NCI-H510A (cell line): ENCODE results near the gene METTL22.

ENCODE experiments used
- DNase-seq: peaks from one replicate; lab custom pipeline; 2025; lab: John Stamatoyannopoulos, UW

Gene METTL22

DNA sequence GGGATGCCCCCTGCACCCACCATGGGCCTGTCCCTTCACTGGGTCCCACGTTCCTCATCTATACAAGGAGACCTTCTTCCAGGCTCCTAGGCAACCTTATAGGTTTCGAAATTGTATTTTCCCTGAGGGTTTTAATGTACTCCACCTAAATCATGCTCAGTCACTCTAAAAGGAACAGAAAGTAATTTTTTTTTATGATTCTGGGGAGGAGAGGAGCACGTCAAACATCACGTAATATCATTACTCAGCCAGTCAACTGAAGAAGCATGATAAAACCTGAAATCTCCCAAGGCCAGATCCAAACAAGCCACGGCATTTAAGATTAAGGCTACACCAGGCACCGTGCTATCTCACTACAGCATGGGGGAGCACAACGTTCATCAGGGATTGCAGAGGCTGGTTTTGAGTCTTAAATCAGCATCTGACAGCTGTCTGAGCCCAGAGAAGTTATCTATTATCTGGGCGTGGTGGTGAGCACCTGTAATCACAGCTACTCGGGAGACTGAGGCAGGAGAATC, 27.3 kb upstream of the METTL22 start:
- DNase-seq = no peak

DNA sequence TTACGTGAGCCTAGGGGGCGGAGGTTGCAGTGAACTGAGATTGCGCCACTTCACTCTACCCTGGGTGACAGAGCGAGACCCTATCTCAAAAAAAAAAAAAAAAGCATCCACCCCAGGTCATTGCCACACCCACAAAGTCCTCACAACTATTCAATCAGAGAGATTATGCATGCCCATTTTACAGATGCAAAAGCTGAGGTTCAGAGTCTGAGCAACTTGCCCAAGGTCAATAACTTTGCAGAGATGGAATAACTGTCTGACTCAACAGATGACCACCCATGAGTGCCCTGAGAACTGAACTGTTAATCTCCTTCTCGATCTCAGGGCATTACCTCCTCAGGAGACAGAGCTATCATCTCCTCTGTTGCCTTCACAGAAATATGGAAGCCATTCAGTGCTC, 25.7 kb upstream of the METTL22 start:
- DNase-seq = no peak

DNA sequence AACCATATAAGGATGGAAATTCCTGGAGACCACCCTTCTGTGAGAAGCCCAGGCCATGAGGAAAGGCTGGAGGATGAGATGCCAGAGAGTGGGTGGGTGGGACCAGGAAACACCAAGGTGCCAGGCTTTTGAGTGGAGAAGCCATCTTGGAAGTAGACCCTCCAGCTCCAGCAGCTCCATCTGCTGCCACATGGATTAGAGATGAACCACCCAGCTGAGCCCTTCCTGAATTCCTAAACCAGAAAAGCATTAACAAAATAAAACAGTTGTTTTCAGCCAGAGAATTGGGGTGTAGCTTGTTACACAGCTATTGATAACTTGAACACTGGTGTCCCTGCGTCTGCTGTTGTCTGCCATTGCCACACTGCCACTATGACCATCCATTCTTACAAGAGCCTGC, 24.9 kb upstream of the METTL22 start:
- no peak for DNase-seq

DNA sequence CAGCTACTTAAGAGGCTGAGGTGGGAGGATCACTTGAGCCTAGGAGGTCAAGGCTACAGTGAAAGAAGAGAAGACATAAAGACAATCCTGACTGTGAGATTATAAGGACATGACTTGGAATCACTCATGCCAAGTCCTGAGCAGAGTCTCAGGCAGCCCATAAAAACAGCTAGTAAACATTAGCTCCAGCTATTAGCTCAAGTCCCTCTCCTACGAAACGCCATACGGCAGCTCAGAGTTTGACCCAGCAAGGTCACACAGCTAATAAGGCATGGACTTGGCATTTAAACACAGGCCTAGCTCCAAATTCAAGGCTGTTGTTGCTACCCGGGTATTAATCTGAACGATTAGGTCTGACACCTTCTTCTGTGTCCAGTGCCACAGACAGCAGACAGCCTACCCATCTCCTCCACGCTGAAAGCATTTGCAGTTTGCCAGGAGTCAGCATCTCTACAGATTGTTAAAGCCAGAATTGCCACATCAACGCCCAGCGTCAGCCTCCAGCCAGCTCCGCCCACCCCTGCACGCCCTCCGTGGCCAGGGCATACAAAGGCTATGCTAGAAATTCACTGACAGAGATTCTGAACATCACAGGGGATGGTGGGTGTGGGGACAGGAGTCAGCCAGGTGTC, 21.2 kb upstream of the METTL22 start:
- DNase-seq = no peak

DNA sequence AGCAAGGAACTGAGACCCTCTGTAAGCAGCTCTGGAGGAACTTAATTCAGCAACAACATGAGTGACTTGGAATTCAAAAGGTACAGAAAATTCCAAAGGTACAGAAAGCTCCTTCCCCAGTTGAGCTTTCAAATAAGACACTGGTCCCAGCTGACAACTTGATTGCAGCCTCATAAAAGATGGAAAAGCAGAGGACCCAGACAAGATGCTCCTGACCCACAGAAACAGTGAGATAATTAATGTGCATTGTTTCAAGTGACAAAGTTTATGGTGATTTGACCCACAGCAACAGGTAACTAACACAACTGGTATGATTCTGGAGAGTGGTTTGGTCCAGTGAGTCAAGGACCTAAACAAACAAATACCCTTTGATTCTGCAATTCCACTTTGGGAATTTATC, 15.9 kb upstream of the METTL22 start:
- DNase-seq = no peak

DNA sequence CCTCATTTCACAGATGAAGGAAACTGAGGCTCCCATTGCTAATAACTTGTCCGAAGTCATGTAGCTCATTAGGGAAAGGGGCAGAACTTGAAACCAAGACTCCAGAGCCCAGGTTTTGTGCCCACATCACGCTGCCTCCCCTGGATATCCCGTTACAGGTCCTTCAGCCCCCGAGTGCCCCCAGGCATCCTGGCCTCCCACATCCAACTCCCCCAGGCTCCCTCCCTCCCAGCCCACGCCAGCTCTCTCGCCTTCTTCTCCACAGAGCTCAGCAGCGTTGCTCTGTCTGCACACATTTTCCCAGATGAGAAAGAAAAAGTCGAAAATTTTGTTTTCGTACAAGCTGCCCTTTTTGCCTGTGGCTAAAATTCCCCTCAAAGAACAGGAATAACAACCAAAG, 14.3 kb upstream of the METTL22 start:
- no peak for DNase-seq

DNA sequence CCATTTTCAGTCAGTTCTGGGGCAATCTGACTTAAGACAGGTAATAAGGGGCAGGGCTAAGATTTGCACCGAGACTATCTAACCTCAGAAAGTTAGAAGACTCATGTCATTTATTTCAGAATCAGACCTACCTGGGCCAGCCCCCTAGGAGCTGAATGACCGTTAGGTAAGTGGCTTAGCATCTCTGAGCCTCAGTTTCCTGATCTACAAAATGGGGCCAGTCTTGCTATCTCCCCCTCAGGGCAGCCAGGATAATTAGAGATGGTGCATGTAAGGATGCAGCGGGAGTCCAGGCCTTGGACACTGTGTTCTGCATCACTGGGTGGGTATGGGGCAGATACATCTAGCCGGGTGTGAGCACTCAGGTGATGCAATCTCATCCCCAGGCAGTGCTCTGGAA, 10.4 kb upstream of the METTL22 start:
- no peak for DNase-seq

DNA sequence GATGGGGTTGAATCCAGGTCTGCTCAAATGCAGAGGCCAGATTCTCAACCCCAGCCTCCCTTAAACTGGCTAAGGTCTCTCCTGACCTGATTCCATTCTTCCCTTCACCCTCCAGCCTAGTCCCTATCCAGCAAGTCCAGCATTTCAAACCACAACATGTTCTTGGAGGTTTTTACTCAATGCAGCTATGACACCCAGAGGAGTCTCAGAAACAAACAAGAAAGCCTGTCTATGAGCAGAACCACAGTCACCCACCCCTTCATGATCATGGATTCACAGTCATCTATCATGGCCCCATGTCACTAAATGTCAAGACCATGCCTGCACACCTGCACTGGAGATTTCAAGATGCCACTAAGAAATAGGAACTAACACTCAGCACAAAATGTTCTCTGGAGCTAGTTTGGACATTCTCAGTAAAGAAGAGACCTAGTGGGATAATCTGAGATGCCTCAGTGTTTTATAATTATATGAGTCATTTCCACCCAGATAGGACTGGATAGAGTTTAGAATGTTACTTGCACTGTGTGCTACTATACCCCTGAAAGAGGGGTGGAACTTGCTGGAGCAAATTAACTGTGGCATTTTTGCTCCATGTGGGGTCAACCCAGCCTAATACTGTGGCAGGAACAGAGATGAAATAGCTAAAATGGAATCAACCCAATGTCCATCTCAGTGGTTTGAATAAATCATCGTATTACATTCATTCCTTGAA, 9.5 kb upstream of the METTL22 start:
- DNase-seq = no peak

DNA sequence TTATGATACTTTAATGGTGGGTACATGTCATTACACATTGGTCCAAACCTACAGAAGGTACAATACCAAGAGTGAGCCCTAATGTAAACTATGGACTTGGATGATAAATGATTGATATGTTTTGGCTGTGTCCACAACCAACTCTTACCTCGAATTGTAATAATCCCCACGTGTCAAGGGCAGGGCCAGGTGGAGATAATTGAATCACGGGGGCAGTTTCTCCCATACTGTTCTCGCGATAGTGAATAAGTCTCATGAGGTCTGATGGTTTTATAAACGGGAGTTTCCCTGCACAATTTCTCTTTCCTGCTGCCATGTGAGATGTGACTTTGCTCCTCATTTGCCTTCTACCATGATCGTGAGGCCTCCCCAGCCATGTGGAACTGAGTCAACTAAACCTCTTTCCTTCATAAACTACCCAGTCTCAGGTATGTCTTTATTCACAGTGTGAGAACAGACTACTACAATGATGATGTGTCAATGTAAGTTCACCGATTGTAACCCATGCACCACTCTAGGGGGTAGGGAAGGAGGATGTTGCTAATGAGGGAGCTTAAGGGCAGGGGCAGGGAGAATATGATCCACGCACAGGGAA, 7.0 kb upstream of the METTL22 start:
- no peak for DNase-seq

DNA sequence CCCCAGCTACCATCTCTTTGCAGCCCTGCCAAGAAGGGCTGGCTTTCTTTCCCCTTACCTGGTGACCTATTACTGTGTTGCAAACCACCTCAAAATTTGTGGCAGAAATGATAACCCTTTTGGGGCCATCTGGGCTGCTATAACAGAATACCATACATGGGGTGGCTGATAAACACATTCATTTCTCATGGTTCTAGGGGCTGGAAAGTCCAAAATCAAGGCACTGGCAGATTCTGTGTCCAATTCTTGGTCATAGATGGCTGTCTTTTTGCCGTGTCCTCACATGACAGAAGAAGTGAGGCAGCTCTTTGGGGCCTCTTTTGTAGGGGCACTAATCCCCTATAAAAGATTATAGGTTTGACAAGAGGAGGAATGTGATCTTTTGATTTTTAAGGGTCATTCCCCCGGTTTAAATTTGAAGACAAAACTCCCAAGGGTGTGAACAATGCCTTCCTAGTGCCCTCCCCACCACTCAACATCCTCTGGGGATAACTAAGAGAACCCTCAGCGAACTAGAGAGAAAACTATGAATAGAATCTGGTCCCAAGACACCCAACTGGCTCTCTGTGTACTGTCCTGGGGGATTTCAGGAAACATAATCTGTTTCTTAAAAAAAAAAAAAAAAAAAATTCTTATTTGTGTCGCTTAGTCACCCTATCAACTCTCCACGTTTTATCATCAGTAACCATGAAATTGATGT, 1.7 kb upstream of the METTL22 start:
- no peak for DNase-seq

DNA sequence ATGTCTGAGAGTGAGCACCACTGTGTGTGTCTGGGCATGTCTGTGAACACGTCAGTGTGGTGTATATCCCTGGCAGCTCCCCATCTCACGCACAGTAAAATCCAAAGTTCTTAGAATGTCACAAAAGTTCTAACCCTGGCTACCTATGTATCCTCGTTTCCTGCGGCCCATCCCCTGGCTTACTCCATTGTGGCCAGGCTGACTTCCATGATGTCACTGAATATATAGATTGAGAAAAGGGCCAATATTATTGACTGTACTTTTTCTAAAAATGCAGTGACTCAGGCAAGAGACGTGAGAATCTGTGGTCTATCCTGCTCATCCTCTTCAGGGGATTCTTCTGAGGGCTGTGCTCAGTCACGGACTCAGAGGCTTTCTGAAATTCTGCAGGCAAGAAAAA, 963 bp upstream of the METTL22 start:
- DNase-seq = no peak

DNA sequence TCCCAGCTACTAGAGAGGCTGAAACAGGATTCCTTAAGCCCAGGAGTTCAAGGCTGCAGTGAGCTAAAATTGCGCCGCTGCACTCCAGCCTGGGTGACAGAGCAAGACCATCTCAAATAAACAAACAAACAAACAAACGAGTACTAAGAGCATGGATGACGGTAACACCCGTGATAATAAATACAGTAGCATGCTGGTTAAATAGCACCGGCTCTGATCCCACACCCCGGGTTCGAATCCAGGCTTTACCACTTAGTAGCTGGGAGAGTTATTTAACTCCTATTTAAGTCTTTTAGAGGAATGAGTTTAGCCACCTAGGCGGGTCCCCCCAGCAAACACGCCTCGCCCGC, 301 bp upstream of the METTL22 start:
- DNase-seq = no peak

DNA sequence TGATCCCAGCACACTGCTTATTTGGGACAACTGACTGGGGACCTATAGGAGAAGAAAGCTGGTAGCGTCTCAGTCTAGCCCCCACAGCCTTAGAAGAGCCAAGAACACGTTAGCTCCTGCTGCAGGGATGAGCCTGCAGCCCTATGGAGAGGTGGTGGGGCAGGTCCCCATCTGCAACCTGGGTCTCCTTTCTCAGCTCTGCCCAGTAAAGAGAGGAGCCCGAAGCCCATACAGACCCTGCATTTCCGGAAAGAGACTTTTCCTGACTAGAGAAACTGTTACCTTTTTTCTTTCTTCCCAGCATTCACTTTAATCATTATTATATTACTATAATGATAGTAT, 788 bp downstream of the METTL22 start:
- no peak for DNase-seq

DNA sequence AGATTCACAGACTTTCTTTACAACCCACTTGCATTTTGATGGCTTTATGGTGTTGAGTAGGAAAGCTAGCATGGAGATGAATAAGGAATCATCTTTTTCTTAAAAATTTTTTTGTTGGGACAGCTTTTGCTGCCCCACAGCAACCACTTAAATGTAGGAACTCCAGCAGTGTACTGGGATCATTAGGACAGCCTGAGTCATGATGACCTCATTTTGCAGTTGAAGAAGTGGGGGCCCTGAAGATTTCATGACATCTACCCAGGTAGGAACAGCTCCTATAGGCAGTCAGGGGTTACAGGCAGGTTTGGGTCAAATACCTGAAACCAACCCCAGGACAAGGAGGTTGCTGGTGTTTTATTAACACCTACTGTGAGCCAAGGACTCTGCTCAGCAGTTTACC, 2.1 kb downstream of the METTL22 start:
- no peak for DNase-seq

DNA sequence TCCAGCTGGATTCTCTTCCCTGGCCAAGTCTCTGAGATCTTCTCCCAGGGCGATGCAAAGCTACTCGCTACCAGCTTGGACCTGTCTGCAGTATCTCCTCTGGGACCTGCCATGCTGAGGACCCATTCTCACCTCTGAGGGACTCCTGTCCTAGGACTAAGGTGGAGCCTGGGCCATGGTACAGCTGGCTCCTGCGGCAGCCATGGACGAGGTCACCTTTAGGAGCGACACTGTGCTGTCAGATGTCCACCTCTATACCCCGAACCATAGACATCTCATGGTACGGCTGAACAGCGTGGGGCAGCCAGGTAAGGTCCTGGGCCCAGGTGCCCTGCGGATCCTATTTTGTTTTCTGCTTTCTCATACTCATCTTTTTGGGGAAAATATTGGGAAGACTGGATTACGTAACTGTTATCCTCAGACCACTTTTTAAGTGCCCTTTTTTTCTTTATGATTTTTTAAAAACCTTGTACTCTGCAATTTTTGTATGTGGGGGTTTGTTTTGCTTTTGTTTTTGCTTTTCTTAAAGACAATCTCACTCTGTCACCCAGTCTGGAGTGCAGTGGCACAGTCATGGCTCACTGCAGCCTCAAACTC, 4.1 kb downstream of the METTL22 start:
- no peak for DNase-seq

DNA sequence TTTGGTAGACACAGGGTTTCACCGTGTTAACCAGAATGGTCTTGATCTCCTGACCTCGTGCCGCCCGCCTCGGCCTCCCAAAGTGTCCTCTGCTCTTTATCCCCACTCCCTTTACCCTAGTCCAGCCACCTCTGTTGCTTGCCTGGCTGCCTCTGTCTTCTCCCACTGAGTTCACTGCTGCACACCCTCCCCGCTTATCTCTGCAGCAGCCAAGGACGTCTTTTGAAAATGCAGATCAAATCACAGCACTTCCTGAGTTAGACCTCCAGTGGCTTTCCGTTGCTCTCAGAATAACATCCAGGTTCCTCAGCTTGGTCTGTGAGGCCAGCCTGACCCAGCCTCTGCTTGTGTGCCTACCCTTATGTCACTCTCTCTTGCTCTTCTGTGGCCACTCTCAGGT, 5.4 kb downstream of the METTL22 start:
- DNase-seq = no peak

DNA sequence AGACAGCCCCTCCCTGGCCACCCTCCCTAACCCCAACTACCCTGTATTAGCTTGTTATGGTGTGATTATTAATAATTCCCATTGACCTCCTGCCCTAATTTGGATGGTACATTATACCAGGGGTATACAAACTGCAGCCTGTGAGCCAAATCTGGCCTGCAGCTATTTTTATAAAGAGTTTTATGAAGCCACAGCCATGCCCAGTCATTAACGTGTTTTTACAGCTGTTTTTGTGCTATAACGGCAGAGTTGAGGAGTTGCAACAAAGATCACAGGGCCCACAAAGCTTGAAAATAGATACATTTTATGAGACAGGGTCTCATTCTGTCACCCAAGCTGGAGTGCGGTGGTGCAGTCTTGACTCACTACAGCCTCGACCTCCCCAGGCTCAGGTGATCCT, 6.0 kb downstream of the METTL22 start:
- no peak for DNase-seq

DNA sequence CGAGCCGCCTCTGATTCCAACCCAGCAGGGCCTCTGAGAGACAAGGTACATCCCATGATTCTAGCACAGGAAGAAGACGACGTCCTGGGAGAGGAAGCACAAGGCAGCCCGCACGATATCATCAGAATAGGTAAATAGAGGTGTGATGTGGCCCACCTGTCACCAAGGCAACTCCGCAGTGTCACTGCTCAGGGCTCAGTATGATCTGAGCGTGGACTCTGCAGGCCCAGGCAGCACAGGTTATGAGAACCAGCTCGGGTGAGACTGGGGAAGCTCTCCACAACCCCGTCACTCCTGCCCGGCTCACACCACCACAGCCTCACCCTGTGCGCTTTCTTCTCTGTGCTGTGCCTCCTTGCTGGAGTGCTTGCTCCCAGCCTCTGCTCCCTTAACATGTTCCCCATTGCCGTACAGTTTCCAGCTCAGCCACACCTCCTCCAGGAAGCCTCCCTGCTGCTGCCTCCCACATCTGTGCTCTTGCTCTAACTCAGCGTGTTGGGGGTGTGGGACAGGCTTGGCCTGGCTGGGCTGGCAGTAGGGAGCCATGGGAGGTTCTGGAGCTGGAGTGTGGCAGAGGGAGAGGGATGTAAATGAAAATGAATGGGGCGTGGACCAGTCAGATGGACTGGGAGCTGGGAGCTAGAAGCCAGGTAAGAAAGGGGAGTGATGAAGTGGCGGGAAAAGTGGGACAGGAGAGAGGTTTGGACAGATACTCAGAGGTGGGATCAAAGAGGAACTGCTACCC, 7.7 kb downstream of the METTL22 start:
- DNase-seq = no peak

DNA sequence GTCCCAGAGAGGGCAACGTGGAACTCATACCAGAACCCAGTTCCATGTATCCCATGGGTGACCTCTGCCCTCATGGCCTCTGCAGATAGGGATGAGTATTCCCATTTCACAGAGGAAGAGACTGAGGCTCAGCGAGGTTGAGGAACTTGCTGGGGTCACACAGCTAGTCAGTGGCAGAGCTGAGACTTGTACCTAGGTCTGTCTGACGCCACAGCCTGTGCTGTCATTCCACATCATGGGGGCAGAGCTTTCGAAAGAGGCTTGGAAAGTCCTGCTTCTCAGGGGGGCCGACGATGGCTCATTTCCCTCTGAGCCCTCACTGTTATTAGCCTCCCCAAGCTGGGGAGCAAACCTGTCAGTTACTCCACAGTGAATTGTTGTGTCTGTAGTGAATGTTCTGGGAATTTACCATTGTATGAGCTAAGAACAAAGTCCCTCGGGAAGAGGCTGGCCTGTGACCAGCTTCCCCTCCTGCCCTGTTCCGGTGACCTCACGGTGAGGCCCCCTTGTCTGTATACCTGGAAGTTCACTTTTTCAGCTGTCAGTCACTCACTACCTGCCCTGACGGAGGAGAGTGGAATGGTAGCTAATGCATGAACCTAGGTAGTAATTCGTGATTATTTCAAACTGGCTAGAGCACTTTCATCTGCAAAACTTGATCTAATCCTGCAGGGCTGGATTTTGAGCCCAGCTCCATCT, 8.9 kb downstream of the METTL22 start:
- DNase-seq = no peak

DNA sequence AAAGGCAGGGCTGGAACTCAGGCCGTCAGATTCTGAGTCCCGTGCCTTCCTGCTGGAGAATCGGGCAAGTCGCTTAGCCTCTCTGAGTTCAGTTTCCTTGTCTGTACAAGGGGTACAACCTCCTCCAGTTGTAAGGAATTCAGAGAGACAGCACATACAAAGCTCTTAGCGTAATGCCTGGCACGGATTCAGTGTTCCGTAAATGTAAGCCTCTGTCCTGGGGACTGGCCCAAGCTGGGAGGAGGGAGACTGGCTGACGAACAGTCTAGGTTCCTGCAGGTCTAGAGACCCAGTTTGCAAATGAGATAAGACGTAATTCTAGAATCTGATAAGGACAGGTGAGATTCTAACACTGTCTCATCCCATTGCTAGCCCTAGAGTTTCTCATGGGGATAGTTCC, 9.9 kb downstream of the METTL22 start:
- DNase-seq = no peak

DNA sequence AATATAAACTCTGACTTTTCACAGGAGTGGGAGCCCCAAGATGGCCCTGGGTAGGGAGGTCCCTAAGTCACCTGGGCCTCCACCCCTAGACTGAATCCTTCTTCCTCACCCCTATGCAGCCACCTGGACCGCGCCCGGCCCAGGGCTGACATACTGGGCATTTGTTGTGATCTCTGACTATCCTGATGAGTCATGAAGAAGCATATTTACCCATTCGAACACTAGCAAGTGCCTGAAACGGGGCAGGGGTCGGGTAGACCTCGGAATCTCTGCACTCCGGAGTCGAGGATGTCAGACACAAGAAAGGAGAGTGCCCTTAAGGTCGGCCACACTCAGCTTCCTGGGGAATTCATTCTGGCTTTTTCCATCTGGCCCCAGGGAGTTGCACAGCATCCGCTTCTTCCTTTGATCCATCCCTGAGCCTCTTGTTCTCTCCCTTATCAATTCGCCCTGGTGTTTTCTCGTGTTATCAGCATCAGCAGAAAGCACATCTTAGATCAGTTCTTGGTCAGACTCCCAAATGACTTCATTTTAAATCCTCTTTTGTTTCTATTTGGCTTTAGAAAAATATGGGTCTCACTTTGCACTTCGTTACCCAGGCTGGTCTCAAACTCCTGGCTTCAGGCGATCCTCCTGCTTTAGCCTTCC, 10.4 kb downstream of the METTL22 start:
- DNase-seq = no peak
